ENCODE results near the gene C4orf33.
A peak's percentile ranks its signal among the peaks of the same experiment; 100 is the strongest.

- TF ChIP-seq EP300 (IDR thresholded peaks at IDR 0.05; ENCODE audit: low read depth) (no peak), POLR2AphosphoS5 (IDR thresholded peaks at IDR 0.05) (peak; percentile 33 to 49 (median 42))
Observed at GRCh38 chr4:129095811-129096454, at the start of gene C4orf33.

Measured in transverse colon (tissue), 3 donors.